Iris pigment epithelial cell (primary cell): ENCODE results near the gene TMEM18.

Experiments
- DNase-seq: peaks from one replicate; pipeline ENCODE4 v3.0.0-alpha.2; 2011; ENCODE audit warnings: low read depth

The TMEM18 gene

GRCh38 chr2:672606-672905, 4.7 kb downstream of the TMEM18 start:
- no peak for DNase-seq

- DNase-seq = no peak
These were observed 5.2 kb downstream of the TMEM18 start for GRCh38 chr2:671787-672605.

DNA sequence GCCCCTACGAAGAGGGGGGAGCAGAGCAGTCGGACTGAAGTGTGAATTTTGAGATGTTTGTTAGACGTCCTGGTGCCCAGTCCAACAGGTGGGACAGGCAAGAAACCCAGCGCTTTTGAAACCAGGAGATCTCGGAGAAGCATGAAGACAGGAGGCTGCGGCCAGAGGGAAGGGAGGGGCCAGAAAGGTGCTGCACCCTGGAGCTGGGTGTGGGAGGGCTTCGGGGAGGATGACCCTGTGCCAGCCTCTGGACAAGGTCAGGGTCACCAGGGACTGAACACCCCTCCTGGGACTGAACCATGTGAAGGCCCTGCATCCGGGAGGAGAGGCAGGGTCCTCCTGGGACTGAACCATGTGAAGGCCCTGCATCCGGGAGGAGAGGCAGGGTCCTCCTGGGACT, 6.1 kb downstream of the TMEM18 start:
- DNase-seq = no peak

GRCh38 chr2:670637-671036, 6.6 kb downstream of the TMEM18 start:
- no peak for DNase-seq

GRCh38 chr2:669323-669722, 7.9 kb downstream of the TMEM18 start:
- peak; percentile 76 for DNase-seq

GRCh38 chr2:668000-668398, 9.2 kb downstream of the TMEM18 start:
- DNase-seq = no peak

DNA sequence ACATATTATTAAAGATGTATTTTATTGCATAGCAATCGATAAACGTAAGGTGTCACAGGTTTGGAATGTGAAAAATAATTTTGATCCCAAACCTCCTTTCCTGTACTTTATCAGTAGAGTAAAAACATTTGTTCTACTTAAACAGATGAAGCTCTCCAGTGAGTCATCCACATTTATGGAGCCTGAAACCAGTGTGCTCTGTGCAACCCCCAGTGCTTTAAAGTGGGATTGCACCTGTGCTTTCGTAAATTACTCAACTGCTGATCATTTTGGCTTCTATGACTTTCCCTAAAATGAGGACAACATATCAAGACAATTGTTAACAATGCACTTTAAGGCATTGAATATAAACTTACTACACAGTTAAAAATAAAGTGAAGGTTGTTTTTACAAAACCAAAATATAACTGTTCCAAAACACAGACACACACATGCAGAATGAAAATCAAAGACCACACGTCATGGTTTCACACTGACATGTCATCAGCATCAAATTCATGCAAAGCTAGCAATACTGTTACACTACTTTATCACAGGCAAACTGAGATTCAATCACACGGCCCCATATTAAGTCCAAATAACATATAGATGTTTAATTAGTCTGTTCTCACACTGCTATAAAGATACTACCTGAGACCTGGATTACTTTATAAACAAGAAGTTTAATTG, 9.7 kb downstream of the TMEM18 start:
- DNase-seq = peak; percentile 84

GRCh38 chr2:666441-666840, 10.8 kb downstream of the TMEM18 start:
- no peak for DNase-seq

DNA sequence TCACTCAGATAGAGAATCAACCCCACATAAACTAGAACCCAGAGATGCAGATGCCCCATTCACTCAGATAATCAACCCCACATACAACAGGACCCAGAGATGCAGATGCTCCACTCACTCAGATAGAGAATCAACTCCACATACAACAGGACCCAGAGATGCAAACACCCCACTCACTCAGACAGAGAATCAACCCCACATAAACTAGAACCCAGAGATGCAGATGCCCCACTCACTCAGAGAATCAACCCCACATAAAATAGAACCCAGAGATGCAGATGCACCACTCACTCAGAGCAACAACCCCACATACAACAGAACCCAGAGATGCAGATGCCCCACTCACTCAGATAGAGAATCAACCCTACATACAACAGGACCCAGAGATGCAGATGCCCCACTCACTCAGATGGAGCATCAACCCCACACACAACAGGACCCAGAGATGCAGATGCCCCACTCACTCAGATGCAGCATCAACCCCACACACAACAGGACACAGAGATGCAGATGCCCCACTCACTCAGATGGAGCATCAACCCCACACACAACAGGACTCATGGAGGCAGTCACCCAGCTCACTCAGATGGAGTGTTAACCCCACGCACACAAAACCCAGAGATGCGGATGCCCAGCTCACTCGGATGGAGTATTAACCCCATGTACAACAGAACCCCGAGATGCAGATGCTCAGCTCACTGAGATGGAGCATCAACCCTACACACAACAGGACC, 11.7 kb downstream of the TMEM18 start:
- DNase-seq = no peak

- DNase-seq = no peak
These were observed 13.1 kb downstream of the TMEM18 start for GRCh38 chr2:664063-664462.

DNA sequence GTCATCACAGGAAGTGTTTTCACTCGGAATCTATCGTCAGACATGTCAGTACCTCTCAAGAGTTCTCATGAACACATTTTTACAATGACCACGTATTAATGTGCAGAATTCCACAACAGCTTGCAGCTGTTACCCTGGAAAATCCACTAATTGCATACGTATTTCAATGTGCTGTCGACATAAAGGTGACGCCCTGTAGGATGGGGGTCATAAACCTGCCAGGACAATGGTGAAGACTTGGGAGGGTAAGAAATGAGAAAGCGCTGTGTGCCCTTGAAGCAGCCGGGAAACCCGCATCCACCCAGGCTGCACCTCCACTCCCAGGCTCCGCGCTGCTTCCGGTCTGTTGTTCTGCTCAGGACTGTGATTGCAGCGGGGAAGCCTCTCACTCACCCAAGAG, 14.0 kb downstream of the TMEM18 start:
- DNase-seq = no peak

DNA sequence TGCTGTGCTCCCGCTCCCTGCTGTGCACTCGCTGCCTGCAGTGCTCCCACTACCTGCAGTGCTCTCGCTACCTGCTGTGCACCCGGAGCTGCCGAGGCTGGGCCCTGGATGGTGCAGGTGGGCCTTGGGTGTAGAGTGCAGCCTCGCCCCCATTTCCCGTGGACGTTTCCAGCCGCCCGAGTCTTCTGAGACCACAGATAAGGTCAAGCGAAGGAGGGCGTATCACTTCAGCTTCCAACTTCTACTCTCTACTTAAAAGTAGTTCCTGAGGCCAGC, 15.9 kb downstream of the TMEM18 start:
- no peak for DNase-seq

GRCh38 chr2:660586-661359, 16.4 kb downstream of the TMEM18 start:
- DNase-seq = no peak

DNA sequence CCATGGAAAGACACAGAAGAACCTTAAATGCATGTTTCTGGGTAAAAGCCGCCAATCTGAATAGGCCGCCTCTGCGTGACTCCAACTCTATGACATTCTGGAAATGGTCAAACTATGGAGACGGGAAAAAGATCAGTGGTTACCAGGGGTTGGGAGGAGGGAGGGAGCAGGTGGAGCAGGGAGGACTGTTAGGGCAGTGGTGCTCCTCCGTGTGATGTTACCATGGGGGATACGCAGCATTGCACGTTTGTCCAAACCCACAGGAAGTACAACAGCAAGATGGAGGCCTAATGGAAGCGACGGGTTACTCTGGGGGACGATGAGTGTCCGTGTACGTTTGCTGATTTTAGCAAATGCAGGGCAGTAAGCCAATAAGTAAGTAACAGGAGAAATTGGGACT, 17.2 kb downstream of the TMEM18 start:
- DNase-seq = no peak

DNA sequence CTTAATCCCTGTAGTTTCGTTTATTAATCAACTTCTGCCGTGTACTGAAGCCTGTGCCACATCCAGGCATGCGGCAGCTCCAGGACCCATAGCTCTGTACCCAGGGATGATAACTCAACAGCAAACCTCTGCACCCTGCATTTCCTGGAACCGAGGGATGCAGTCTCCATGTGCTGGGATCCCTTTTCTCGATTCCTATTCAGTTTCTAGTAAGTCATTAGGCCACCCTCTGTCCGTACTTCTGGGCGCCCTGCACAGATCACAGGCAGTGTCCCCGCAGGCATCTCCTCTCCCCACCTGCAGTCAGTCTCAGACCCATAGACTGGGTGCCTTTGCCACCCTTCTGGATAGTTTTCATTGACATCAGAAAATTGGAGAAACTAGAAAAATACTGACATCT, 18.8 kb downstream of the TMEM18 start:
- DNase-seq = no peak

GRCh38 chr2:657766-658165, 19.4 kb downstream of the TMEM18 start:
- DNase-seq = no peak

DNA sequence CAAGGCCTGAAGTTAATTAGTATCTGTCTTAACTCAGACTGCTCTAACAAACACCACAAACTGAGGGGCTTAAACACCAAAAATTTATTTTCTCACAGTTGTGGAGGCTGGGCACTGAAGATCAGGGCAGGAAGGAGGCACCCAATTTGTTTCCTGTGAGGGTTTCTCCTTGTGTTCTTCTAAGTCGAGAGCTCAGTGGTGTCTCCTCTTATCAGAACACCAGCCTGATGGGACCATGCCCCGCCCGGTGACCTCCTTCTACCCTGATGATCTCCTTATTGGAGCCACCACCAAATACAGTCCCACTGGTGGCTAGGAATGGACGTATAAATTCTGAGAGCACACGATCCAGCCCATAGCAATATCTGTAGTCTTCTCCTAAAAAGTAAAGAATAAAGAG, 20.5 kb downstream of the TMEM18 start:
- DNase-seq = no peak

GRCh38 chr2:655626-656025, 21.6 kb downstream of the TMEM18 start:
- DNase-seq = peak; percentile 58

DNA sequence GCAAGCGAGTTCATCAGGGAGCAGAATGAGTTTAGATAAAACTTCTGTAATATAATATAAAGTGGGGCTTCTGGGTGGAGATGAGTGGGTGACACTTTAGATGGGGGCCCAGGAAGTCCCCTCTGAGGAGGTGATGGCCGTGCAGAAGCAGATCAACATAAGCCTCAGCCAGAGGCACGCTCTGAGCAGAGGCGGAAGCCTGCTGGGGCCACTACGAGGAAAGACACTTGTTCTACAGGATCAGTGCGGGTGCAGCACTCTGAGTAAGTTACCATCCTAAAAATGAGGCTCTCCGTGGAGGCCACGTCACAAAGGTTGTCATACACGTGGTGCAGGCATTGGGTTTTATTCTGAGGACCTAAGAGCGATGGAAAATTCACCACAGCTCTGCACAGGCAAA, 22.3 kb downstream of the TMEM18 start:
- no peak for DNase-seq

DNA sequence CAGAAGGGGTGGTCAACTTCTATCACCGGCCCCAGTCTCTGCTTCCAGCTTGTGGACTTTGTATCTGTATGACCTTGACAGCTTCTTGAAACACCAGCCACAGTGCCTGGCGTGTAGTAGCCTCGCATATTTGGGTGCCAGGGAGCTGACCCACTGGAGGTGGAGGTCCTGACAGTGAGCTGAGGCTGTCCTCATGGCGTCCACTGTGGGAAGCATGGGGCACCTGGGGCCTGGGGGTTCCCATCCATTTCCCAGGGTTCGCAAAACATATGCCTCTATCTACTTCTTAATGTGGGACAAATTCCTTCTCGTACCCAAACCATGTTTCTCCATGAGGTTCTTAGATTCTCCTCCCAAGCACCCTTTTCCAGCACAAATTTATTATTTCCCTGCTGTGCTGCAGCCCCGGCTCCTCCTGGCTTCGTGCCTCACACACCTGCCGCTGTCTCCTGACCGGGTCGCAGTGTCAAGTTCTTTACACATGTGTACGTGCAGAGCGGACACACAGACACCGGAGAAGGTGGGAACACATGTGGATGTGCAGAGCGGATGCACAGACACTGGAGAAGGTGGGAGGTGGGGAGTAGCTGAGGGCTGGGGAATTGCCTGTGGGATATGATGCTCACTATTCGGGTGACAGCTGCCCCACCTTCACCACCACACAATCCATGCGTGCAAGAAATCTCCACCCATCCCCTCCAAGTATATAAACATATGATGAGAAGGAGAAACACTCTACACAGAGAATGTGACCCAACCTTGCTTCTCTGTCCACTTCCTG, 23.4 kb downstream of the TMEM18 start:
- no peak for DNase-seq

GRCh38 chr2:652881-653480, 24.2 kb downstream of the TMEM18 start:
- no peak for DNase-seq

DNA sequence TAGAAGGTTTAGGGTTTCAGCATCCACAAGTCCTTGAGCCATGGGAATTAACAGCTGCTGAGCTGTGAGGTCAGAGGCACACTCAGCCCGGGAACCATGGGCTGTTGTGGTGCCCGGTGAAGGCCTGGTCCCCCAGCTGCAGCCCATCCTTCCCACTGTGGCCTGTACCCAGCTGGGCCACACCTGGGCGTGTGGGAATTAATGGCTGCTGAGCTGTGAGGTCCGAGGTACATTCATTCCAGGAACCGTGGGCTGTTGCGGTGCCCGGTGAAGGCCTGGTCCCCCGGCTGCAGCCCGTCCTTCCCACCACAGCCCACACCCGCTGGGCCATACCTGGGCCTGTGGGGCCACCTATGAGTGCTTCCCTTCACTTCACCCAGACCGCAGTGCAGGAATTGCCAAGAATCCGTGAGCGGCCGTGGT, 25.2 kb downstream of the TMEM18 start:
- DNase-seq = no peak
